ENCODE results near the gene SP140. TPM values are rescaled to one million over a fixed set of nuclear protein-coding genes. Genes with fewer than 3 reads are reported as not detected.

The SP140 gene
- total and polyA plus RNA-seq, 9 of the 15 experiments (the other 6 are each of a cell fraction or from before 2014, with no cell fraction given), result 0.04 to 1.1 (median 0.57) TPM; not detected in 1

DNA sequence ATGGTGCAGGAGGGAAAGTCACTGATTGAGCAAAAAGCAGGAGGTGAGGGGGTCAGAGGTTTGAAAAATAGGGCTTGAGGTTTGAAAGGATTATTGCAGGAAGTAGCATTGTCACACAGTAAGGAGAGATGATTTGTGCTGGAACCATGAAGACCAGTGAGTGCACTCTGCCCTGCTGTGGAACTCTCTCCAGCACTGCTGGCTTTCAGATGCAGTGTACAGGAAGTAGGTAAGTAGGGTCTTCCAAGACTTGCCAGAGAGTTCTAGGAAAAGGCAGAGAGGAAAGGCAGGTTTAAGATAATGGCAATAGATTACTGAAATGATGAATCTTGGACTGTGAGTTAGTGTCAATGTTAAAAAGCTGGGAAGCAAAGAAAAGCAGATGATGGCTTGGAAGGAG lies 17.0 kb upstream of the SP140 start (continued):
- no peak for TF ChIP-seq RBM22 (IDR thresholded peaks at IDR 0.05; ENCODE audit: low read depth, low read length, poor library complexity, severe bottlenecking)
- no peak for TF ChIP-seq STAT6 (CRISPR knock-in tag; IDR thresholded peaks at IDR 0.05)

GRCh38 chr2:230209422-230210051 lies 16.0 kb upstream of the SP140 start:
- Histone ChIP-seq H3K36me3 (ENCODE audit: control insufficient read depth, insufficient read depth, low read length) (no peaks in the 10 kb centered on the region; the same call in 2 of the 3 replicates), H3K4me2 (ENCODE audit: insufficient read depth, low read length) (no peak overlapping the region), H2AFZ (ENCODE audit: low read depth, low read length) (no peak overlapping the region), H4K20me1 (replicated peaks; ENCODE audit: control insufficient read depth, insufficient read depth, low read length) (no peaks in the 10 kb centered on the region), H3K27ac (ENCODE audit: extremely low read depth, low read depth, low read length) (no peak overlapping the region), H3K9ac (ENCODE audit: insufficient read depth in 1 of 2, low read depth in 2 of 2, low read length in 2 of 2) (no peak overlapping the region), H3K9me1 (ENCODE audit: control insufficient read depth, insufficient read depth, low read length) (no peaks in the 10 kb centered on the region), H3K79me2 (ENCODE audit: control insufficient read depth, insufficient read depth, low read length) (no peaks in the 10 kb centered on the region), H3K9me3 (replicated peaks; ENCODE audit: control insufficient read depth, insufficient read depth, low read depth, low read length) (no peaks in the 10 kb centered on the region), H3K27me3 (ENCODE audit: control insufficient read depth in 2 of 2, insufficient read depth in 2 of 2, low read length in 2 of 2) (no peaks in the 10 kb centered on the region), H3K4me1 (replicated peaks in 1 of 2; ENCODE audit: control insufficient read depth in 2 of 2, insufficient read depth in 2 of 2, low read length in 2 of 2) (no peaks in the 10 kb centered on the region; a peak in 1 of 5 replicates), H3K4me3 (no peak overlapping the region)
- FAIRE-seq (no peak), DNase-seq (ENCODE audit: extremely low read depth in 1 of 4, low spot score in 3 of 4) (no peak), ATAC-seq (no peak)
- ChIA-PET CTCF (ENCODE audit: low intra/inter-chr PET ratio) (no interaction called here), POLR2A (no interaction called here)
- WGBS (ENCODE audit: insufficient coverage, low coverage, missing lambda C conversion rate), result 33% methylated on average over 1 of the region's 1 CpG
- no TSS peak for BruUV-seq (replicated peaks)
- intact Hi-C loops (cut with micrococcal nuclease), result no loop called here
- in situ Hi-C loops (cut with MboI), result no loop called here
- TF ChIP-seq ZNF134 (CRISPR knock-in tag; conservative IDR thresholded peaks at IDR 0.05) (no peak), HMGN3 (IDR thresholded peaks at IDR 0.05; ENCODE audit: borderline replicate concordance, extremely low read depth, insufficient read length, low read depth, low read length) (no peak), SRSF3 (IDR thresholded peaks at IDR 0.05; ENCODE audit: insufficient read depth, low read length) (no peak), SPI1 (IDR thresholded peaks at IDR 0.05; ENCODE audit: borderline replicate concordance, low read depth, low read length) (peak; percentile 67; the same call in 1 of the 2 replicates), PTTG1 (tag; IDR thresholded peaks at IDR 0.05; ENCODE audit: low read depth) (no peak)
